GM21390 (cell line): ENCODE measurements around the gene COMT.
"Not testable (repeated sequence)": the region's sequence is repeated elsewhere in the genome, so short reads cannot be mapped to it uniquely, and the experiment has no call there.

Experiments used
- ATAC-seq: cut with Tn5 transposase; IDR thresholded peaks from one replicate; pipeline ENCODE4 v1.9.1; 2021; ENCODE audit not compliant: unreplicated experiment

COMT gene

DNA sequence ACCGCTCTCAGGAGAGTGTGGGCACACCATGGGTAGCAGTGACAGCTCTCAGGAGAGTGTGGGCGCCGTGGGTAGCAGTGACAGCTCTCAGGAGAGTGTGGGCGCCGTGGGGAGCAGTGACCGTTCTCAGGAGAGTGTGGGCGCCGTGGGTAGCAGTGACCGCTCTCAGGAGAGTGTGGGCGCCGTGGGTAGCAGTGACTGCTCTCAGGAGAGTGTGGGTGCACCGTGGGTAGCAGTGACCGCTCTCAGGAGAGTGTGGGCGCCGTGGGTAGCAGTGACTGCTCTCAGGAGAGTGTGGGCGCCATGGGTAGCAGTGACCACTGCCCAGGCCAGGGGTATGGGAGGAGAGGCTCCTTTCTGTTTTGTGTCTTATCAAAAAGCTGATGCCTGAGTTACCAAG, 33.7 kb upstream of the COMT start:
- ATAC-seq, result not testable (repeated sequence)

GRCh38 chr22:19909350-19910179, 32.0 kb upstream of the COMT start:
- ATAC-seq, result no peak

- ATAC-seq, result no peak
These were observed 31.3 kb upstream of the COMT start for GRCh38 chr22:19910180-19910744.

DNA sequence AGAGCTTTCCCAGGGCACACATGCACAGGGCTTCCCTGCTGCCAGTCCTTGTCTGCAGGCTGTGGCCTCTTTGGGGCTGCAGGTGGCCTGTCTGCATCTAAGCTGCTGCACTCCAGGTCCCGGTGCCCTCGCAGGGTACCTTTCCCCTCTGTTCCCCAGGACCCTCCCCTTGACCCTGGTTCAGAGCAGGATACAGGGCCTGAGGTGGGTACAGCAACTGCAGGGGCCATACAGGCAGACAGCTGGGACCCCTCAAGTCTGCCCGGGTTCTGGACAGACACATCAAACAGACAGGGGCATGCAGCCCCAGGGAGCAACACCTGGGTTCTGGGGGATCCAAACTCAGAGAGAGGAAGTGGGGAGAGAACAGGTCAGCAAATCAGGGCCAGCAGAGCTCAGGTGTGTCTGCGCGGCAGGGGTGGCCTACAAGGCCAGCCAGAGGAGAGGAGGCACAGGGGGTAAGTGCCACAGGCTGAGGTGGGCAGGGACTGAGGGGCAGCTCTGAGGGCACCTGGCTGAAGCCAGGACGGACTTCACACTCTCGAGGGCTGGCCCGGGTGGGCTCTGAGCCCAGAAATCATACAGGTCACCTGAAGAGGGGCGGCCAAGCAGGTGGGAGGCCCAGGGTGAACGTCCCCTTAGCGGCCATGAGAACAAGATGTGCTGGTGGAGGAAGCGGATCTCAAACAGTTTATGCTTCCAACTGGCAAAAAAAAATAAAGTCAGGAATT, 29.9 kb upstream of the COMT start:
- no peak for ATAC-seq

- no peak for ATAC-seq
These were observed 29.1 kb upstream of the COMT start for GRCh38 chr22:19912271-19912999.

- ATAC-seq, result no peak
These were observed 28.1 kb upstream of the COMT start for GRCh38 chr22:19913337-19913936.

DNA sequence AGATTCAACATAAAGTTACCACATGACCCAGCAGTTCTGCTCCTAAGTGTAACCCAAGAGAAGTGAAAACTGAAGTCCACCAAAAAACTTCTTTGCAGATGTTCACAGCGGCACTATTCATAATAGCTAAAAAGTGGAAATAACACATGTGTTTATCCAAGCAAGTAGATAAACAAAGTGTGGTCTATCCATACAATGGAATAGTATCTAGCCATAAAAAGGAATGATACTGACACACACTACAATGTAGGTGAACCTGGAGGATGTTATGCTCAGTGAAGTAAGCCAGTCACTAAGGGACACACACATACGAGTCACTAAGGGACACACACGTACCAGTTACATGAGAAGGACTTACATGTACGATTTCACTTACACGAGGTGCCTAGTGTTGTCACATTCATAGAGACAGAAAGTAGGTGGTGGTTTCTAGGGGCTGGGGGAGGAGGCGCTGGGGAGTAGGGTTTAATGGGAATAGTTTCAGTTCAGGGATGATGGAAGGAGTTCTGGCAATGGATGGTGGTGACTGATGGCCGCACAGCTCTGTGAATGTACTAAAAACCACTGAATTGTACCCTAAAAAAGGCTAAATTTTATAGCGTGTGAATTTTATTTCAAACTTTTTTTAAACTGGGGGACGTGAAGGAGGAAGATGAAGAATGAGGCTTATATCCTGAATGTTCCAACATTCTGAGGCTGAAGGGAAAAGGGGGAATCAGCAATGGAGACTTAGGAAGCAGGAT, 27.2 kb upstream of the COMT start:
- no peak for ATAC-seq

GRCh38 chr22:19915287-19915954, 26.2 kb upstream of the COMT start:
- no peak for ATAC-seq

GRCh38 chr22:19916006-19916405, 25.6 kb upstream of the COMT start:
- no peak for ATAC-seq

GRCh38 chr22:19916941-19917340, 24.6 kb upstream of the COMT start:
- no peak for ATAC-seq

- no peak for ATAC-seq
These were observed 24.0 kb upstream of the COMT start for GRCh38 chr22:19917389-19918138.

DNA sequence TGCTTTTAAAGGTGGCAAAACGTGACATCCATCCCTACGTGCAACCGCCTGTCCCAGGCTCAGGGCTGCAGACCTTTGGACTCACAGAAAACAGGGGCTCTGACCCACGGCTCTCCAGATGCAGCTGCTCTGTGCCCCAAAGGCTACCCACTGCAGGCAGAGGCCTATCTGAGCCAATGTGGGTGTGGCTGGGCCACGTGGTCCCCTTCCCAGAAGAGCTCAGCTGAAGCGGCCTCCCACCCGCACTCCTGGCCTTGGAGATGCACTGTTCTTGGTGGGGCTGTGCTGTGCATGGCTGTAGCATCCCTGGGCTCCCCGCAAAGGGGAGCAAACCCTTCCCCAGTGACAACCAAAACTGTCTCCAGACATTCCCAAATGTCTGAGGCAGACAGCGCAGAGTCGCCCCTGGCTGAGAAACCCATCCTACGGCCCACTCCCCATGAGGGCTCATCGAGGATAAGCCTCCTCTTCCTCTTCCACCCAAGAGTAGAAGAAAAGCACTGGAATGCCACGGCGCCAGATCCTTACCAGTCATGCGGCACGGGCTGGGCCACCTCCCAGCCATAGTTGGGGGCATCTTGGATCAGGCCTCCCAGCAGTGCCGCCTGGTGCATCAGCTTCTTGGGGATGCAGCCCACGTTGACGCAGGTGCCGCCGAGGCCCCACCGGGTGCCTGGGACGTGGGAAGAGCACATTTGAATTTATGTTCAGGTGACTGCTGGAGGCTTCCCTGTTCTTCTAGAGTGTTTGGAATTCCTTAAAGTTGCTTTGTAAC, 23.1 kb upstream of the COMT start:
- ATAC-seq, result no peak

DNA sequence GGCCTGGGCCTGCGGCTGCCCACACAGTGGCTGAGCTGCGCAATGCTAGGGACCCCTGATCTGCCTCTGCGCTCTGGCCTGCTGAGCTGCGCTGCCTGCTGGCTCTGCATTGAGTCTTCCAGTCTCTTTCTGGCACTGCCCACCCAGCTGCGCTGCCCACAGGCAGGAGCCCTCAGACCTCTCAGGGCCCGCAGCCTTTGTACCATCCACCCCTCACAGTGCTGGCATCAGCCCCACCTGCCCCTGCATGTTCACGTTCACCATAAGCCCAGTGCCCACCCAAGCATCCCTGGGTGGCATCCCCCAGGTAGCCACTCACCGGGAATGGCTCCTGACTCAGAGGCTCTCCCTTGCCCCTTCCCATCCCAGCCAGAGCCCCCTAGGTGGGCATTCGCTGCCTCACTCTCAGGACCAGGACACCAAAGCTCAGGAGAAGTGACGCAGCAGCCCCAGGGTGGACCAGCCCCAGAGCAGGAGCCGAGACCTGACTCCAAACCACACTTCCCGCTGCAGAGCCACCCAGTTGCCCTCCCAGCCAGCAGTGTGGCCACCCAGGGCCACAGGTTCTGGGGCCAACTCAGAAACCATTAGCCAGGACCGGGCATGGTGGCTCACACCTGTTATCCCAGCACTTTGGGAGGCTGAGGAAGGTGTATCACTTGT, 21.7 kb upstream of the COMT start:
- ATAC-seq, result no peak

DNA sequence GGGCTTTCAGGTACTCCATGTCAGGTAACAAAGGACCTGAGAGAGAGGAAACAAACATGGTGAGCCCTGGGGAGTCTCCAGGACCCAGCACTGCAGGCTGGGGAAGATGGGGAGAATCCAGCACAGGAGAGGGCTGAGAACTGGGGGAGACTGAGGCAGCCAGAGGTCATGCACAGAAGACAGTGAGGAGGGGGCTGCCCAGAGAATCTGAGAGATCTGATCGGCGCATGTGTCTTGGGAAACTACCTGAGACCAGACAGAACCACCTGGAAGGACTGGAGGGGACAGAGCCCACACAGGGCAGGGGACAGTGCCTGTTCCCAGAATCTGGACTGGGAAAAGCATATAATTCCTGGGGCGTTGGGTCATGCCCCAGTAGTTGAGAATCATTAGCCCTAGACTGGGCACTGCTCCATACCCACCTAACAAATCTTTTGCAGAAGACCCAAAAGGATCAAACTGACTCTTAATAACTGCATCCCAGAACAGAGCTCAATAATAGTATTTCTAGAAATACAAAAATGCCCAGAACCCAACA, 20.0 kb upstream of the COMT start:
- no peak for ATAC-seq

- ATAC-seq, result no peak
These were observed 17.6 kb upstream of the COMT start for GRCh38 chr22:19923914-19924513.

DNA sequence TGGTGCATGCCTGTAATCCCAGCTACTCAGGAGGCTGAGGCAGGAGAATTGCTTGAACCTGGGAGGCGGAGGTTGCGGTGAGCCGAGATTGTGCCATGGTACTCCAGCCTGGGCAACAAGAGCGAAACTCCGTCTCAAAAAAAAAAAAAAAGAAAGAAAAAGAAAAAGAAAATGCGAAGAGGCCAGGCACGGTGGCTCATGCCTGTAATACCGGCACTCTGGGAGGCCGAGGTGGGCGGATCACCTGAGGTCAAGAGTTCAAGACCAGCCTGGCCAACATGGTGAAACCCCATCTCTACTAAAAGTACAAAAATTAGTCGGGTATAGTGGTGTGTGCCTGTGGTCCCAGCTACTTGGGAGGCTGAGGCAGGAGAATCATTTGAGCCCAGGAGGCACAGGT, 15.5 kb upstream of the COMT start:
- ATAC-seq, result not testable (repeated sequence)

DNA sequence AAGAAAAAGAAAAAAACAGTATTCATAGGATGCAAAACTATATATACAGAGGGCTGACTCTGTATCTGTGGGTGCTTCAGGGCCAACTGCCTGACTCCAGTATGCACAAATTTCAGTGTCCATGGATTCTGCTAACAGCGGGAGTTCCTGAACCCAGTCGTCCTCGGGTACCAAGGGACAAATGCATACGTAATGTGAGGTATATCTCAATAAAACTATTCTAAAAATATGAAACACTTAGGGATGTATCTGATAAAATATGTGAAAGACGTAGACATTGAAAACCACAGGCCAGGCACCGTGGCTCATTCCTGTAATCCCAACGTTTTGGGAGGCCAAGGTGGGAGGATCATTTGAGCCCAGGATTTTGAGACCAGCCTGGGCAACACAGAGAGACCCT, 13.9 kb upstream of the COMT start:
- ATAC-seq, result no peak
